Embryonic facial prominence (tissue), 1 donor: ENCODE measurements around the gene LNPEP.

ENCODE experiments used
- DNase-seq: peaks from one replicate; pipeline ENCODE4 v3.0.0-alpha.2; 2016; ENCODE audit errors: extremely low spot score

LNPEP gene

GRCh38 chr5:96935559-96936430, at the start of gene LNPEP:
TSS of gene LNPEP (plus strand) at chr5:96936080. CDS start at chr5:96936156, 76 bp downstream.
- DNase-seq, result peak; percentile 89

GRCh38 chr5:96893342-96893741, 42.5 kb upstream of the LNPEP start:
- no peak for DNase-seq

- no peak for DNase-seq
These were observed 39.6 kb upstream of the LNPEP start for GRCh38 chr5:96896276-96896675.

GRCh38 chr5:96896806-96897205, 39.1 kb upstream of the LNPEP start:
- DNase-seq, result no peak

GRCh38 chr5:96901384-96901783, 34.5 kb upstream of the LNPEP start:
- no peak for DNase-seq

GRCh38 chr5:96901841-96902240, 34.0 kb upstream of the LNPEP start:
- no peak for DNase-seq

GRCh38 chr5:96902876-96903275, 33.0 kb upstream of the LNPEP start:
- no peak for DNase-seq

GRCh38 chr5:96903300-96903699, 32.6 kb upstream of the LNPEP start:
- no peak for DNase-seq

- DNase-seq, result no peak
These were observed 31.6 kb upstream of the LNPEP start for GRCh38 chr5:96904054-96904931.

- DNase-seq, result no peak
These were observed 30.0 kb upstream of the LNPEP start for GRCh38 chr5:96905864-96906263.

- DNase-seq, result no peak
These were observed 26.9 kb upstream of the LNPEP start for GRCh38 chr5:96909003-96909402.

GRCh38 chr5:96909435-96909834, 26.4 kb upstream of the LNPEP start:
- DNase-seq, result no peak

GRCh38 chr5:96911139-96911538, 24.7 kb upstream of the LNPEP start:
- no peak for DNase-seq

GRCh38 chr5:96913233-96913632, 22.6 kb upstream of the LNPEP start:
- DNase-seq, result no peak

GRCh38 chr5:96919754-96920197, 16.1 kb upstream of the LNPEP start:
- DNase-seq, result no peak

- no peak for DNase-seq
These were observed 15.0 kb upstream of the LNPEP start for GRCh38 chr5:96920744-96921355.

- no peak for DNase-seq
These were observed 13.2 kb upstream of the LNPEP start for GRCh38 chr5:96922499-96923244.

- no peak for DNase-seq
These were observed 11.8 kb upstream of the LNPEP start for GRCh38 chr5:96924016-96924443.

GRCh38 chr5:96926276-96926675, 9.6 kb upstream of the LNPEP start:
- DNase-seq, result no peak

GRCh38 chr5:96927008-96927407, 8.9 kb upstream of the LNPEP start:
- no peak for DNase-seq

- no peak for DNase-seq
These were observed 6.8 kb upstream of the LNPEP start for GRCh38 chr5:96928931-96929708.
